Panc1 (cell line): ENCODE measurements around the gene FOXR1. TPM values are rescaled to one million over a fixed set of nuclear protein-coding genes. Genes with fewer than 3 reads are reported as not detected.
"Not testable (repeated sequence)": the region's sequence is repeated elsewhere in the genome, so short reads cannot be mapped to it uniquely, and the experiment has no call there.

Experiments used
- ATAC-seq: fragments of 200-7000 bp; cut with Tn5 transposase; 2 replicates; pipeline ENCODE4 v1.9.1; 2020; ENCODE audit warnings: mild to moderate bottlenecking, moderate library complexity
- BruUV-seq: library from RNA; stranded (reverse); fragments of 400-500 nt; replicated peaks from 2 replicates; lab custom pipeline; 2021; lab: Mats Ljungman, UMichigan
- CTCF ChIA-PET: fragments of 300-600 bp; sonication (Branson Sonifier 250); formaldehyde crosslinking; loops from one replicate; lab custom pipeline; 2022; ENCODE audit warnings: antibody characterized with exemption; lab: Charles Lee
- POLR2A ChIA-PET: fragments of 300-600 bp; sonication (Branson Sonifier 250); formaldehyde crosslinking; loops from one replicate; lab custom pipeline; 2022; ENCODE audit warnings: antibody characterized with exemption; lab: Charles Lee
- DNase-seq: peaks from one replicate; pipeline ENCODE4 v3.0.0-alpha.2; 2010; ENCODE audit warnings: low read depth, low spot score
- H3K27ac ChIP-seq: 2 replicates; pipeline ENCODE4 v1.5.1; 2011; ENCODE audit warnings: mild to moderate bottlenecking, low read length, inconsistent platforms
- H3K27me3 ChIP-seq: fragments of 200-500 bp; sonication (Bioruptor generic); 2 replicates; pipeline ENCODE4 v1.6.0; 2014; ENCODE audit warnings: low read length, inconsistent platforms; ENCODE audit not compliant: control insufficient read depth, insufficient read depth
- H3K36me3 ChIP-seq: fragments of 200-500 bp; sonication (Bioruptor generic); 2 replicates; pipeline ENCODE4 v1.5.1; 2014; ENCODE audit warnings: inconsistent platforms, mild to moderate bottlenecking, low read length, moderate library complexity; ENCODE audit not compliant: control insufficient read depth, insufficient read depth
- H3K4me1 ChIP-seq: 2 replicates; pipeline ENCODE4 v1.5.1; 2011; ENCODE audit warnings: inconsistent platforms, mild to moderate bottlenecking, low read length, moderate library complexity; ENCODE audit not compliant: control insufficient read depth, insufficient read depth
- H3K4me3 ChIP-seq, 2 experiments: 2 replicates each; pipeline ENCODE4 v1.5.1; 2011 to 2012; ENCODE audit warnings: low read depth in 2 of 2, low read length in 2 of 2, mild to moderate bottlenecking in 2 of 2, inconsistent platforms in 1 of 2, moderate library complexity in 1 of 2
- H3K9me3 ChIP-seq: fragments of 200-500 bp; sonication (Bioruptor generic); 2 replicates; pipeline ENCODE4 v1.5.1; 2014; ENCODE audit warnings: low read depth, mild to moderate bottlenecking, inconsistent platforms, low read length, moderate library complexity; ENCODE audit not compliant: control insufficient read depth, insufficient read depth
- POLR2AphosphoS5 ChIP-seq: IDR thresholded peaks from 2 replicates; pipeline ENCODE4 v1.6.1; 2012; ENCODE audit warnings: mild to moderate bottlenecking, low read depth, low read length, moderate library complexity
- SIN3A ChIP-seq: IDR thresholded peaks from 2 replicates; pipeline ENCODE4 v1.6.1; 2012; ENCODE audit warnings: low read depth, mild to moderate bottlenecking, low read length, moderate library complexity, borderline replicate concordance; ENCODE audit not compliant: insufficient read depth
- TCF7L2 ChIP-seq: IDR thresholded peaks from 2 replicates; pipeline ENCODE4 v1.6.1; 2011; ENCODE audit warnings: mild to moderate bottlenecking, low read depth, low read length, inconsistent platforms
- in situ Hi-C: cut with HindIII; loops from 2 replicates; pipeline ENCODE4 v1.10.0; 2016; ENCODE audit warnings: low sequenced_read_pairs, low pct_unique_long_range_greater_than_20kb
- intact Hi-C: fragments of 100-400 bp; cut with micrococcal nuclease; formaldehyde crosslinking; loops from one replicate; pipeline ENCODE4 v1.10.0; 2022; ENCODE audit not compliant: unreplicated experiment
- total RNA-seq: library from RNA; stranded (reverse); gene quantifications from one replicate; pipeline ENCODE4 v1.2.1, GENCODE V29; 2021; ENCODE audit not compliant: unreplicated experiment
- TF ChIP-seq, protein P1 (sequence below), 2 experiments: IDR thresholded peaks; 2 replicates each; pipeline ENCODE4 v1.6.1; 2011 to 2012; ENCODE audit warnings: low read depth in 2 of 2, control low read depth in 1 of 2, low read length in 1 of 2, mild to moderate bottlenecking in 1 of 2, moderate library complexity in 1 of 2; ENCODE audit not compliant: insufficient read depth in 1 of 2
- TF ChIP-seq, protein P2 (sequence below): fragments of 450-650 bp; IDR thresholded peaks from 2 replicates; pipeline ENCODE4 v1.5.1; 2017; ENCODE audit warnings: mild to moderate bottlenecking

Gene FOXR1
- total RNA-seq, 1 experiment from 2014 or later, result not detected

- Histone ChIP-seq H3K27ac (no peak overlapping the region), H3K4me3 (no peak overlapping the region), H3K27me3 (no peaks in the 10 kb centered on the region), H3K4me1 (no peaks in the 10 kb centered on the region), H3K36me3 (no peaks in the 10 kb centered on the region), H3K9me3 (no peaks in the 10 kb centered on the region)
- ChIA-PET POLR2A (no interaction called here), CTCF (interaction anchor here (0.6 kb wide), 1 partner anchor 341 kb away, joined by 6 read pairs; no protein-coding TSS in a partner anchor)
- DNase-seq (no peak), ATAC-seq (peak; percentile 56)
- no peak for TF ChIP-seq TCF7L2
- TF ChIP-seq, protein P1, sequence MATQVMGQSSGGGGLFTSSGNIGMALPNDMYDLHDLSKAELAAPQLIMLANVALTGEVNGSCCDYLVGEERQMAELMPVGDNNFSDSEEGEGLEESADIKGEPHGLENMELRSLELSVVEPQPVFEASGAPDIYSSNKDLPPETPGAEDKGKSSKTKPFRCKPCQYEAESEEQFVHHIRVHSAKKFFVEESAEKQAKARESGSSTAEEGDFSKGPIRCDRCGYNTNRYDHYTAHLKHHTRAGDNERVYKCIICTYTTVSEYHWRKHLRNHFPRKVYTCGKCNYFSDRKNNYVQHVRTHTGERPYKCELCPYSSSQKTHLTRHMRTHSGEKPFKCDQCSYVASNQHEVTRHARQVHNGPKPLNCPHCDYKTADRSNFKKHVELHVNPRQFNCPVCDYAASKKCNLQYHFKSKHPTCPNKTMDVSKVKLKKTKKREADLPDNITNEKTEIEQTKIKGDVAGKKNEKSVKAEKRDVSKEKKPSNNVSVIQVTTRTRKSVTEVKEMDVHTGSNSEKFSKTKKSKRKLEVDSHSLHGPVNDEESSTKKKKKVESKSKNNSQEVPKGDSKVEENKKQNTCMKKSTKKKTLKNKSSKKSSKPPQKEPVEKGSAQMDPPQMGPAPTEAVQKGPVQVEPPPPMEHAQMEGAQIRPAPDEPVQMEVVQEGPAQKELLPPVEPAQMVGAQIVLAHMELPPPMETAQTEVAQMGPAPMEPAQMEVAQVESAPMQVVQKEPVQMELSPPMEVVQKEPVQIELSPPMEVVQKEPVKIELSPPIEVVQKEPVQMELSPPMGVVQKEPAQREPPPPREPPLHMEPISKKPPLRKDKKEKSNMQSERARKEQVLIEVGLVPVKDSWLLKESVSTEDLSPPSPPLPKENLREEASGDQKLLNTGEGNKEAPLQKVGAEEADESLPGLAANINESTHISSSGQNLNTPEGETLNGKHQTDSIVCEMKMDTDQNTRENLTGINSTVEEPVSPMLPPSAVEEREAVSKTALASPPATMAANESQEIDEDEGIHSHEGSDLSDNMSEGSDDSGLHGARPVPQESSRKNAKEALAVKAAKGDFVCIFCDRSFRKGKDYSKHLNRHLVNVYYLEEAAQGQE (IDR thresholded peaks at IDR 0.05; ENCODE audit: insufficient read depth in 1 of 2, low read depth in 2 of 2, low read length in 1 of 2), result no peak
- TF ChIP-seq SIN3A, result no peak
- TF ChIP-seq, protein P2, sequence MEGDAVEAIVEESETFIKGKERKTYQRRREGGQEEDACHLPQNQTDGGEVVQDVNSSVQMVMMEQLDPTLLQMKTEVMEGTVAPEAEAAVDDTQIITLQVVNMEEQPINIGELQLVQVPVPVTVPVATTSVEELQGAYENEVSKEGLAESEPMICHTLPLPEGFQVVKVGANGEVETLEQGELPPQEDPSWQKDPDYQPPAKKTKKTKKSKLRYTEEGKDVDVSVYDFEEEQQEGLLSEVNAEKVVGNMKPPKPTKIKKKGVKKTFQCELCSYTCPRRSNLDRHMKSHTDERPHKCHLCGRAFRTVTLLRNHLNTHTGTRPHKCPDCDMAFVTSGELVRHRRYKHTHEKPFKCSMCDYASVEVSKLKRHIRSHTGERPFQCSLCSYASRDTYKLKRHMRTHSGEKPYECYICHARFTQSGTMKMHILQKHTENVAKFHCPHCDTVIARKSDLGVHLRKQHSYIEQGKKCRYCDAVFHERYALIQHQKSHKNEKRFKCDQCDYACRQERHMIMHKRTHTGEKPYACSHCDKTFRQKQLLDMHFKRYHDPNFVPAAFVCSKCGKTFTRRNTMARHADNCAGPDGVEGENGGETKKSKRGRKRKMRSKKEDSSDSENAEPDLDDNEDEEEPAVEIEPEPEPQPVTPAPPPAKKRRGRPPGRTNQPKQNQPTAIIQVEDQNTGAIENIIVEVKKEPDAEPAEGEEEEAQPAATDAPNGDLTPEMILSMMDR, result no peak
- TF ChIP-seq POLR2AphosphoS5, result no peak
- intact Hi-C loops, result no loop called here
- no TSS peak for BruUV-seq
- in situ Hi-C loops, result no loop called here
Measured at GRCh38 chr11:118984825-118985224, 13.3 kb downstream of the FOXR1 start.

GRCh38 chr11:118988280-118988679 is 16.7 kb downstream of the FOXR1 start:
- in situ Hi-C loops, result no loop called here
- no TSS peak for BruUV-seq
- H3K27ac ChIP-seq, result no peak overlapping the region

GRCh38 chr11:118991486-118992038 is 20.0 kb downstream of the FOXR1 start:
- CTCF ChIA-PET, in situ Hi-C loops: not testable (repeated sequence)

More at GRCh38 chr11:118988280-118988679, 16.7 kb downstream of the FOXR1 start:
- no peak for DNase-seq
- ATAC-seq, result no peak
- no peak overlapping the region for H3K4me3 ChIP-seq
- ChIA-PET CTCF (interaction anchor here (1.2 kb wide), 1 partner anchor 9 kb away, joined by 3 read pairs; no protein-coding TSS in a partner anchor), POLR2A (interaction anchor here (0.7 kb wide), 1 partner anchor 313 kb away, joined by 4 read pairs; no protein-coding TSS in a partner anchor)
- no peaks in the 10 kb centered on the region for H3K36me3 ChIP-seq
- no peaks in the 10 kb centered on the region for H3K9me3 ChIP-seq
- no peaks in the 10 kb centered on the region for H3K27me3 ChIP-seq
- TF ChIP-seq, protein P2, result no peak
- TF ChIP-seq SIN3A, result no peak
- TF ChIP-seq POLR2AphosphoS5, result no peak
- TF ChIP-seq TCF7L2, result no peak
- TF ChIP-seq, protein P1 (IDR thresholded peaks at IDR 0.05; ENCODE audit: insufficient read depth in 1 of 2, low read depth in 2 of 2, low read length in 1 of 2), result no peak
- intact Hi-C loops, result no loop called here
- no peaks in the 10 kb centered on the region for H3K4me1 ChIP-seq

More at GRCh38 chr11:118991486-118992038, 20.0 kb downstream of the FOXR1 start:
- H3K36me3 ChIP-seq, BruUV-seq, H3K9me3 ChIP-seq, H3K4me3 ChIP-seq, H3K27me3 ChIP-seq, DNase-seq, POLR2A ChIA-PET, H3K27ac ChIP-seq, ATAC-seq, H3K4me1 ChIP-seq, intact Hi-C loops: not testable (repeated sequence)
